HPDE6-E6E7 (cell line): ENCODE data around the gene MS4A2.
"Not testable (repeated sequence)": the region's sequence is repeated elsewhere in the genome, so short reads cannot be mapped to it uniquely, and the experiment has no call there.

Experiments
- DNase-seq: peaks from one replicate; pipeline ENCODE4 v3.0.0; 2011; ENCODE audit warnings: missing footprints; ENCODE audit errors: extremely low spot score

MS4A2 gene

GRCh38 chr11:60088364-60088763 lies at the start of gene MS4A2:
TSS of gene MS4A2 (plus strand) at chr11:60088664. CDS start at chr11:60088766, 102 bp downstream.
- no peak for DNase-seq

- DNase-seq = no peak
Measured at GRCh38 chr11:60040109-60040508, 48.4 kb upstream of the MS4A2 start, which contains the start of gene OOSP2. TSS of gene OOSP2 (plus strand) at chr11:60040409. CDS start at chr11:60040460, 51 bp downstream.

- DNase-seq = not testable (repeated sequence)
Measured at GRCh38 chr11:60050422-60050821, 38.0 kb upstream of the MS4A2 start.

DNA sequence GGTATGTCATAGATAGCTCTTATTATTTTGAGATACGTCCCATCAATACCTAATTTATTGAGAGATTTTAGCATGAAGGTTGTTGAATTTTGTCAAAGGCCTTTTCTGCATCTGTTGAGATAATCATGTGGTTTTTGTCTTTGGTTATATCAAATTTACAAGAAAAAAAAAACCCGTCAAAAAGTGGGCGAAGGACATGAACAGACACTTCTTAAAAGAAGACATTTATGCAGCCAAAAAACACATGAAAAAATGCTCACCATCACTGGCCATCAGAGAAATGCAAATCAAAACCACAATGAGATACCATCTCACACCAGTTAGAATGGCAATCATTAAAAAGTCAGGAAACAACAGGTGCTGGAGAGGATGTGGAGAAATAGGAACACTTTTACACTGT lies 37.6 kb upstream of the MS4A2 start:
- DNase-seq = not testable (repeated sequence)

- DNase-seq = no peak
Measured at GRCh38 chr11:60056349-60056969, 32.0 kb upstream of the MS4A2 start, which contains the start of gene MS4A3. TSS of gene MS4A3 (plus strand) at chr11:60056665. CDS start at chr11:60061161, 4,496 bp downstream.

DNA sequence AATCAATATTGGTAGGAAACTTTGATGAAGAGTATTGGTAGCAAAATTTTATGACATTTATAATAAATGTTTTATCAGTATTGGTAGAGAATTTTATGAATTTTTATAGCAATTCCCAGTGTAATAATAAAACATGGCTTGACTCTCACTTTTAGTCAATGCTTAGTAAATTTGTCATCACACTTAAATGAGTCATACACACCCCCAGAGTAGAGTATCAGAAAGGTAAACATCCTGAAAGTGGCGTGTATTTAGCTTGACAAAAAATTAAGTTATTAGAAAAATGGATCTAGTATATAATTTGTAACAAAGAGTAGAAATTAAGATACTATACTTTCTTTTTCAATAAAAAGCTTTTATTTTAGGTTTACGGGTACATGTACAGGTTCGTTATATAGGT lies 29.4 kb upstream of the MS4A2 start:
- DNase-seq = no peak

- no peak for DNase-seq
Measured at GRCh38 chr11:60059521-60060240, 28.8 kb upstream of the MS4A2 start.

DNA sequence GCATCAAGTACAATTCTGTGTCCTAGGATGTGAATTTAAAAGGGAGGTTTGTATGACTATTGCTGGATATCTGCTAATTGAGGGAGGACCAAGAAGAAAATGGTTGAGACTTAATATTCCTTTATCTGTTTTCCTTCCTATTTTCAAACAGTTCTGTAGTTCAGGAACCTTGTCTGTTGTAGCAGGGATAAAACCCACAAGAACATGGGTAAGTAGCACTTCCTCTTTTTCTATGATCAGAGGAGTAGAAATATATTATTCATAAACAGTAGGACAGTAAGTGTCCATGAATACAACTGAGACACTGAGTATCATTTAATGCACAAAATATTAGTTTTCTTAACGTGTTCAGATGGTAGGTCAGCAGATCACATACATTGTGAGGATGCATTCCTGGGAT lies 24.4 kb upstream of the MS4A2 start:
- DNase-seq = no peak

GRCh38 chr11:60065801-60066200 lies 22.7 kb upstream of the MS4A2 start:
- no peak for DNase-seq

GRCh38 chr11:60069450-60069849 lies 19.0 kb upstream of the MS4A2 start:
- DNase-seq = no peak

GRCh38 chr11:60071644-60072043 lies 16.8 kb upstream of the MS4A2 start:
- not testable (repeated sequence) for DNase-seq

- DNase-seq = no peak
Measured at GRCh38 chr11:60077216-60077817, 11.1 kb upstream of the MS4A2 start.

DNA sequence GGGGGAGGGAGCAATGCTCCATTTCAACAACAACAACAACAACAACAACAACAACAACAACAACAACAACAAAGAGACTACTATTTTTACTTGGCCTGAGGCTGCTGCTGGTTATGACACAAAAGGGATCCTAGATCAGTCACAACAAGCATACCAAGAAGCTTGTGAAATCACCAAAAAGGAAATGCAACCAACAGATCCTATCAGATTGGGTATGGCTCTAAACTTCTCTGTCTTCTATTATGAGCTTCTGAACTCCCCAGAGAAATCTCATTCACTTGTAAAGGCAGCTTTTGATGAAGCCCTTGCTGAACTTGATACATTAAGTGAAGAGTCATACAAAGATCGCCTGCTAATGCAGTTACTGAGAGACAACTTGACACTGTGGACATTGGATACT lies 10.5 kb upstream of the MS4A2 start:
- no peak for DNase-seq

GRCh38 chr11:60078745-60079144 lies 9.7 kb upstream of the MS4A2 start:
- no peak for DNase-seq

GRCh38 chr11:60080535-60080934 lies 7.9 kb upstream of the MS4A2 start:
- DNase-seq = no peak

DNA sequence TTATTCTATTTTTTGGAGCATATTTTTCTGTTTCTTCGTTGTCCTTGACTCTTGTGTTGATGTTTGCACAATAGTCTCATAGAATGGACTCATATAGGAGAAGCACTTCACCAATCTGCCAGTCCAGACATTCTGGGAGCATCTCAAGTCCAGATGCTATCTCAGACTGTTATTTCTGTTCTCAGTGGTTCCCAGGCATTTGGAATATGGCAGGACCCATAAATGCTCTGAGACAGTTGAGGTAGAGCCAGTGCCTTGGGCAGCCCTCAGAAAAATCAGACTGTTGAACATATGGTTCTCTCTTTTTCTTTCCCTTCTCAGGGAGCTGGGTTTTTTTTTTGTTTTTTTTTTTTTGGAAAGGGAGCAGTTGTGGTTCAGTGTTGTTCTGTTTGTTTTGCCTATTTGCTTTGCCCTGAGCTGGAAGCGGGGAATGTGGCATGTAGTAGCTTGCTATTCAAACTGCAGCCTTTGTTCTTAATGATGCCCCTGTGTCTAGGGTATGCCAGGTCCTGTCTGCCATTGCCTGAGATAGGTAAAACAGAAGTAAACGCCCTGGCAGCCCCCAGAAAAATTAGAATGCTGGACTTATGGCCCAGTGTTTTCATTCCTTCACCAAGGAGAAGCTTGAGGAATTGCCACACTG lies 3.7 kb upstream of the MS4A2 start:
- DNase-seq = peak; percentile 7

DNA sequence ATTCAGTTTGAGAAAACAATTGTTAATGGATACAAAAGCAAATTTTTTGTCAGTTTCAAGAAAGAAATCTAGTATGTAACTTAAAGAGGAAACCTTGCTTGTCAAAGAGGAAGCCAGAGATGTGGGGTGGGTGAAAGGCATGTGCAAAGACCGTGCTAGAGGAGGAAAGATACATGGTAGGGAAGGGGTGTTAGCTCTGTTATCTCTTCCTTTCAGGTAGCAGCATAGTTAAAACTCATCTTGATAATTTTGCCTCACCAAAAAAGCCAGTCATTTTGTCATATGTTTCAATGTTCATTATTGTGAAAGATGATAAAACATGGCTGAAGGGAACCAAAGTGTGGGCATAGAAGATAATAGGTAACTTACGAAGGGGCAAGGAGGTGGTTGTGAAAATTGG lies 2.6 kb upstream of the MS4A2 start:
- DNase-seq = no peak

- DNase-seq = no peak
Measured at GRCh38 chr11:60087239-60087638, 1.2 kb upstream of the MS4A2 start.

GRCh38 chr11:60095477-60096120 lies 7.1 kb downstream of the MS4A2 start:
- no peak for DNase-seq

DNA sequence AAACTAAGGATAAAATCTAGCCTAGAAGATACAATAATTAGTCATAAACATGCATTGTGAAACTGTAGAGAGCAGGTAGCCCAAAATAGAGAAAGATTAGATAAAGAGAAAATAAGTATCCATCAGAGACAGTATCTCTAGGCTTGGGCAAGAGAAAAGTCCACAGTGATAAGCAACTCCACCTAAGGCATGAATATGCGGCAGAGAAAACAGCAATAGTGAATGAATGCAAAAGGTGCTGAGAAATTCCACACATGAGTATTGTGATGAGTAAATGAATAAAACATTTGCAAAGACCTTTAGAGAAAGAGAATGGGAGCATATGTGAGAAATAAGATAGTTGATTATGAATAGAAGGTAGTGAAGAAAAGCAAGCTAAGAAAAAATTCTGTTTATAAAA lies 8.7 kb downstream of the MS4A2 start:
- no peak for DNase-seq

- no peak for DNase-seq
Measured at GRCh38 chr11:60098508-60098907, 10.0 kb downstream of the MS4A2 start.

DNA sequence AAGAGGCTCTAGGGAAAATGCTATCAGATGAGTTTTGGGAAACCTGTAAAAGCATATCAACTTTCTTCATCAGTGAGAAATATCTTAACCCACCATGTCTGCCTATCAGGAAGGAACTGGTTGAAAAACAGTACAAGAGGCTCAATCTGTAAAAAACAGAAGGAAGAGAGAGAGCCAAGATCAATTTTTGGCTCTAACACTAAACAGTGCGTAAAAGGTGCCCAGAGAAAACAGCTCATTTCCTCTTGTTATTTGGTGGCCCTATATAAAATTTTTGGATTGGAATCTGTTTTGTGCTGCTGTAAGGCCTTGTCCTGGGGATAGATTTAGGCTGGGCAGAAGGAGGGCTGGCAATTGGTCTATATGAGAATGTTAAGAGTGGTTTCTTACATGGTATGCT lies 12.1 kb downstream of the MS4A2 start:
- DNase-seq = no peak
